SK-N-SH (cell line): ENCODE data around the gene LIMS2. TPM values are rescaled to one million over a fixed set of nuclear protein-coding genes. Genes with fewer than 3 reads are reported as not detected.

Experiments used
- CTCF ChIA-PET: fragments of 300-600, 350-600 bp; formaldehyde crosslinking; extraction: SDS; loops from one replicate; lab custom pipeline; 2021; lab: Yijun Ruan, JAX
- POLR2A ChIA-PET: fragments of 350-600 bp; sonication (Branson Sonifier 250); formaldehyde crosslinking; extraction: SDS; loops from one replicate; lab custom pipeline; 2020; ENCODE audit warnings: antibody characterized with exemption, inconsistent platforms; lab: Yijun Ruan, JAX
- DNase-seq: peaks from one replicate; pipeline ENCODE4 v3.0.0; 2012
- H2AFZ ChIP-seq: fragments of 200-600 bp; sonication (generic); 2 replicates; pipeline ENCODE4 v1.8.1; 2016; ENCODE audit warnings: antibody characterized with exemption, mild to moderate bottlenecking, low read depth
- H3F3A ChIP-seq: fragments of 200-600 bp; sonication (generic); replicated peaks from 2 replicates; pipeline ENCODE3; 2016; ENCODE audit warnings: antibody characterized with exemption, mild to moderate bottlenecking; ENCODE audit not compliant: insufficient read depth
- H3K27ac ChIP-seq, 2 experiments: fragments of 200-500 bp in 1 of 2; fragments of 200-600 bp in 1 of 2; sonication (Bioruptor generic) in 1 of 2; sonication (generic), shearing (Covaris generic) in 1 of 2; 2 replicates each; pipeline versions ENCODE4 v1.5.1 to v1.6.1; 2014 to 2016; ENCODE audit warnings: low read depth in 2 of 2, inconsistent platforms in 1 of 2, low read length in 1 of 2, mild to moderate bottlenecking in 1 of 2, mixed read lengths in 1 of 2
- H3K27me3 ChIP-seq: fragments of 200-600 bp; sonication (generic), shearing (Covaris generic); 2 replicates; pipeline ENCODE4 v1.6.1; 2016; ENCODE audit warnings: mixed run types; ENCODE audit not compliant: insufficient read depth
- H3K36me3 ChIP-seq, 2 experiments: fragments of 200-500 bp in 1 of 2; fragments of 200-600 bp in 1 of 2; sonication (Bioruptor generic) in 1 of 2; sonication (generic) in 1 of 2; replicated peaks in 1 of 2; 2 replicates each; pipeline versions ENCODE3 to v1.5.1; 2014 to 2016; ENCODE audit warnings: low read length in 1 of 2, mild to moderate bottlenecking in 1 of 2; ENCODE audit not compliant: insufficient read depth in 2 of 2, control insufficient read depth in 1 of 2
- H3K4me1 ChIP-seq, 2 experiments: fragments of 200-500 bp in 1 of 2; fragments of 200-600 bp in 1 of 2; sonication (Bioruptor generic) in 1 of 2; sonication (generic), shearing (Covaris generic) in 1 of 2; 2 replicates each; pipeline versions ENCODE4 v1.5.1 to v1.6.1; 2014 to 2016; ENCODE audit warnings: low read depth in 1 of 2, low read length in 1 of 2, mixed run types in 1 of 2; ENCODE audit not compliant: insufficient read depth in 2 of 2, control insufficient read depth in 1 of 2
- H3K4me2 ChIP-seq: fragments of 200-600 bp; sonication (generic), shearing (Covaris generic); 2 replicates; pipeline ENCODE4 v1.6.1; 2017; ENCODE audit warnings: mixed run types
- H3K4me3 ChIP-seq, 2 experiments: fragments of 200-500 bp in 1 of 2; fragments of 200-600 bp in 1 of 2; sonication (Bioruptor generic) in 1 of 2; sonication (generic), shearing (Covaris generic) in 1 of 2; 2 replicates each; pipeline versions ENCODE4 v1.5.1 to v1.8.1; 2014 to 2016; ENCODE audit warnings: low read depth in 2 of 2, inconsistent platforms in 1 of 2, low read length in 1 of 2, mild to moderate bottlenecking in 1 of 2, mixed read lengths in 1 of 2, moderate library complexity in 1 of 2
- H3K79me2 ChIP-seq: fragments of 200-600 bp; sonication (generic); 2 replicates; pipeline ENCODE4 v1.8.1; 2017; ENCODE audit warnings: mild to moderate bottlenecking; ENCODE audit not compliant: insufficient read depth
- H3K9ac ChIP-seq: fragments of 200-600 bp; sonication (generic); 2 replicates; pipeline ENCODE4 v1.6.1; 2017; ENCODE audit warnings: mixed run types
- H3K9me2 ChIP-seq: fragments of 200-600 bp; sonication (generic); 2 replicates; pipeline ENCODE4 v1.6.1; 2017; ENCODE audit warnings: mixed run types
- H3K9me3 ChIP-seq: fragments of 200-600 bp; sonication (generic); 2 replicates; pipeline ENCODE4 v1.6.1; 2017; ENCODE audit warnings: mixed run types, mild to moderate bottlenecking, moderate library complexity
- H4K20me1 ChIP-seq: fragments of 200-600 bp; sonication (generic); 2 replicates; pipeline ENCODE4 v1.6.1; 2017; ENCODE audit warnings: mild to moderate bottlenecking, mixed run types; ENCODE audit not compliant: insufficient read depth
- FOXJ3 ChIP-seq: sonication (generic); formaldehyde crosslinking; IDR thresholded peaks from 2 replicates; pipeline ENCODE4 v1.5.1; 2020; ENCODE audit warnings: mild to moderate bottlenecking, missing genetic modification reagents
- IRF3 ChIP-seq: fragments of 150-350 bp; IDR thresholded peaks from 2 replicates; pipeline ENCODE4 v1.6.1; 2016; ENCODE audit warnings: mild to moderate bottlenecking, low read depth, low read length
- MAX ChIP-seq: IDR thresholded peaks from 2 replicates; pipeline ENCODE4 v1.4.0; 2012; ENCODE audit warnings: low read depth
- MEF2A ChIP-seq: IDR thresholded peaks from 2 replicates; pipeline ENCODE4 v1.4.0; 2012; ENCODE audit warnings: low read depth, borderline replicate concordance
- MXI1 ChIP-seq: IDR thresholded peaks from 2 replicates; pipeline ENCODE4 v1.6.1; 2012; ENCODE audit warnings: mild to moderate bottlenecking, low read depth, low read length, improper control_type of control experiment
- NFIC ChIP-seq: IDR thresholded peaks from 2 replicates; pipeline ENCODE4 v1.4.0; 2012; ENCODE audit warnings: borderline replicate concordance
- NRF1 ChIP-seq: IDR thresholded peaks from 2 replicates; pipeline ENCODE4 v1.6.1; 2012; ENCODE audit warnings: low read depth, mild to moderate bottlenecking, low read length
- PBX3 ChIP-seq: IDR thresholded peaks from 2 replicates; pipeline ENCODE4; 2012
- POLR2AphosphoS5 ChIP-seq: IDR thresholded peaks from 2 replicates; pipeline ENCODE4 v1.6.1; 2012; ENCODE audit warnings: low read depth, low read length
- RCOR1 ChIP-seq: fragments of 150-350 bp; IDR thresholded peaks from 2 replicates; pipeline ENCODE4 v1.6.1; 2017; ENCODE audit warnings: antibody characterized with exemption, low read length
- SMC3 ChIP-seq: IDR thresholded peaks from 2 replicates; pipeline ENCODE4 v1.6.1; 2012; ENCODE audit warnings: low read depth, low read length, improper control_type of control experiment
- USF1 ChIP-seq: IDR thresholded peaks from 2 replicates; pipeline ENCODE4 v1.4.0; 2012; ENCODE audit warnings: low read depth, borderline replicate concordance
- ZBTB33 ChIP-seq: IDR thresholded peaks from 2 replicates; pipeline ENCODE4 v1.4.0; 2012; ENCODE audit warnings: low read depth, borderline replicate concordance
- WGBS: methylation state at CpG from one replicate; pipeline ENCODE4 v1.1.6; 2017; ENCODE audit warnings: low lambda C conversion rate; 5-methylcytosine and 5-hydroxymethylcytosine counted together
- polyA plus RNA-seq, 3 experiments: library from polyadenylated mRNA; depleted of rRNA; stranded (reverse); fragments of >200 nt; gene quantifications; 2 replicates each; pipeline ENCODE4 v1.2.3, GENCODE V29; 2012

LIMS2 gene
- polyA plus RNA-seq, 1 of the 3 experiments (the other 2 are of a cell fraction), result 2.7 TPM

- no peak for TF ChIP-seq SMC3
- TF ChIP-seq NRF1, result no peak
- no peak for TF ChIP-seq MEF2A
- TF ChIP-seq, all 33 proteins: peak for 0
Observed at GRCh38 chr2:127690696-127691095, 15.4 kb upstream of the LIMS2 start (continued).

- H3K27me3 ChIP-seq, result no peaks in the 10 kb centered on the region
- H3F3A ChIP-seq, result no peaks in the 10 kb centered on the region
- H3K9me2 ChIP-seq, result no peaks in the 10 kb centered on the region
- no peaks in the 10 kb centered on the region; a peak in 1 of 4 replicates for H3K4me1 ChIP-seq
- no peak overlapping the region for H3K27ac ChIP-seq
- 0 out of 2 replicates have a peak, but pooled peaks cover 9% of the 10 kb centered on the region for H3K9me3 ChIP-seq
- ChIA-PET CTCF (no interaction called here), POLR2A (no interaction called here)
- no peak overlapping the region for H3K4me2 ChIP-seq
- H3K4me3 ChIP-seq, result no peak overlapping the region
- no peak for DNase-seq
- WGBS, result 8% methylated on average over 1 of the region's 1 CpG
- TF ChIP-seq NRF1 (no peak), MAX (no peak), MXI1 (no peak), PBX3 (no peak), POLR2AphosphoS5 (no peak), FOXJ3 (CRISPR knock-in tag) (no peak), MEF2A (no peak), ZBTB33 (no peak), RCOR1 (no peak), USF1 (no peak), NFIC (no peak), IRF3 (no peak), SMC3 (no peak)
- H2AFZ ChIP-seq, result no peak overlapping the region
- no peaks in the 10 kb centered on the region for H4K20me1 ChIP-seq
- H3K9ac ChIP-seq, result no peak overlapping the region
- no peaks in the 10 kb centered on the region for H3K36me3 ChIP-seq
- H3K79me2 ChIP-seq, result no peaks in the 10 kb centered on the region
Observed at GRCh38 chr2:127688405-127688804, 13.1 kb upstream of the LIMS2 start.
